ENCODE results near the gene CBX7. TPM values are rescaled to one million over a fixed set of nuclear protein-coding genes. Genes with fewer than 3 reads are reported as not detected.

CBX7 gene
- 10 to 100 TPM in 1 of 3 donors, 1 to 10 TPM in 2; 7.1 to 13.8 (median 8.1) TPM for polyA plus RNA-seq (ENCODE audit: insufficient read length in 3 of 3)
- long read RNA-seq, donor 1, result 0 reads
- long read RNA-seq, donor 2, full-length matches to known transcripts, result 2 of 2 reads
- long read RNA-seq, donor 2, partial matches to known transcripts, result 0 of 2 reads
- long read RNA-seq, donor 2, other reads (novel, unspliced or antisense), result 0 of 2 reads
- long read RNA-seq, donor 3, result 0 reads
- long read RNA-seq, donor 4, partial matches to known transcripts, result 0 of 1 reads
- long read RNA-seq, donor 4, other reads (novel, unspliced or antisense), result 0 of 1 reads
- long read RNA-seq, donor 5, full-length matches to known transcripts, result 6 of 6 reads
- long read RNA-seq, donor 5, partial matches to known transcripts, result 0 of 6 reads
- long read RNA-seq, donor 5, other reads (novel, unspliced or antisense), result 0 of 6 reads
- long read RNA-seq, donor 6, result 0 reads
- long read RNA-seq, donor 7, full-length matches to known transcripts, result 1 of 1 reads
- long read RNA-seq, donor 7, partial matches to known transcripts, result 0 of 1 reads
- long read RNA-seq, donor 7, other reads (novel, unspliced or antisense), result 0 of 1 reads
- long read RNA-seq, donor 8, full-length matches to known transcripts, result 4 of 4 reads
- long read RNA-seq, donor 8, partial matches to known transcripts, result 0 of 4 reads
- long read RNA-seq, donor 8, other reads (novel, unspliced or antisense), result 0 of 4 reads
- long read RNA-seq, donor 9, full-length matches to known transcripts, result 1 of 1 reads
- long read RNA-seq, donor 9, partial matches to known transcripts, result 0 of 1 reads
- long read RNA-seq, donor 9, other reads (novel, unspliced or antisense), result 0 of 1 reads
- long read RNA-seq, donor 10, partial matches to known transcripts, result 0 of 1 reads
- long read RNA-seq, donor 10, other reads (novel, unspliced or antisense), result 0 of 1 reads
- long read RNA-seq, donor 11, result 0 reads
- long read RNA-seq, donor 12, result 0 reads
- long read RNA-seq, donor 13, full-length matches to known transcripts, result 2 of 2 reads
- long read RNA-seq, donor 13, partial matches to known transcripts, result 0 of 2 reads
- long read RNA-seq, donor 13, other reads (novel, unspliced or antisense), result 0 of 2 reads
- long read RNA-seq, donor 14, partial matches to known transcripts, result 0 of 1 reads
- long read RNA-seq, donor 14, other reads (novel, unspliced or antisense), result 0 of 1 reads
- long read RNA-seq, donor 15, result 0 reads
- long read RNA-seq, donor 16, partial matches to known transcripts, result 5 of 8 reads
- long read RNA-seq, donor 16, other reads (novel, unspliced or antisense), result 0 of 8 reads

DNA sequence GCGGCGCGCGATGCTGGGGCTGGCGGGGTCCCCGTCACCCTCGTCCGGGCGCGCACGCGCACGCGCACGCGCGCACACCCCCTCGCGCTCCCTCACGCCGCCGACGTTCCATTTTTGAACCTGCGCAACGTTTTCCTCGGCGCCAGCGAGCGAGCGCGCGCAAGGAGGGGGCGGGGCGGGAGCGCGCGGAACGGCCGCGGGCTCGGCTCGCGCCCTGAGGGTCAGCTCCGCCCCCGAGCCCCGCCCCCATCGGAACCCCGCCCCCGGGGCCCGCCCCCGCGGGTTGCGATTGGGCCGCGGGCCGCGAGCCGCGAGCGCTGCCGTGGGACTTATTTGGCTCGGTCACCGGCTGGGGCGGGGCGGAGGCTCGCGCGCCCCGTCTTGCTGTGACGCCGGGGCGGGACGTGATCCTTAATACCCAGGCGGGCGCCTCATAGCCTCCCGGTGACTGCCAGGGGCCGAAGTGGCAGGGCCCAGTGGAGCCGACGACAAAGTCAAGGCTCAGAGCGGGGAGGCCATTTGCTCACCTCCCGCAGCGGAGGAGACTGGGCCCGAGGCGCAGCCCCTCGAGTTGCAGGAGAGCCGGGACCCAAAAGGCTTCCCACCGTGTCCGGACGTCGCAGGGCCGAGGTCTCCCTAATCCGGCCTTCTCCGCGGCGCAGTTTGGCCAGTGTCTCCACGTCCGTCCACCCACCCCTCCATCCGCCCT, at the start of gene CBX7:
Gene CBX7, minus strand, starts transcription at position 170 of the 709 bp plus-strand sequence. CDS start 236 bp downstream, outside the sequence.
- DNase-seq (ENCODE audit: extremely low read depth in 1 of 11, low read depth in 9 of 11, low spot score in 4 of 11), result peak in 8 of 11 donors; percentile 61 to 80 (median 76)

DNA sequence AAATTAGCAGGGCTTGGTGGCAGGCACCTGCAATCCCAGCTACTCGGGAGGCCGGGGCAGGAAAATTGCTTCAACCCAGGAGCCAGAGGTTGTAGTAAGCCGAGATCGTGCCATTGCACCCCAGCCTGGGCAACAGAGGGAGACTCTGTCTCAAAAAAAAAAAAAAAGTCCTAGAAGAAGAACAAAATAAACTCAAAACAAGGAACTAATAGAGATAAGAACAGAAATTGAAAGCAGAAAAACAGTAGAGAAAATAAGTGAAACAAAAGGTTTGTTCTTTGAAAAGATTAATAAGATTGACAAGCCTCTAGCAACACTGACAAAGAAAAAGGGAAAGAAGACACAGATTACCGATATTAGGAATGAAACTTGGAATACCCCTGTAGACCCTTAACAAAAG, 45.1 kb upstream of the CBX7 start:
- DNase-seq (ENCODE audit: extremely low read depth in 1 of 11, low read depth in 9 of 11, low spot score in 4 of 11), result no peak

DNA sequence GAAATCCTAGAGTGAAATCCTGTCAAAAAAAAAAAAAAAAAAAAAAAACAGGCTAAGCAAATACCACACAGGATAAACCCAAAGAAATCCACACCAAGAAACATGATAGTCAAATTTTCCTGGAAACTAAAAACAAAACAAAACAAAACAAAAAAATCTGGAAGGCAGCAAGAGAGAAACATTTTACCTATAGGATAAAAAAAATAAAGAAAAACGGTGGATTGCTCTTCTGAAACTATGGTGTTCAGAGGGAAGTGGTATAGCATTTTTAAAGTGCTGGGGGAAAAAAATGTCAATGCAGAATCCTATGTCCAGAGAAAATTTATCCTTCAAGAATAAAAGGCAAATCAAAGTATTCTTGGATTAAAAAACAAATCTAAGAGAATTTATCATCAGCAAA, 41.6 kb upstream of the CBX7 start:
- no peak for DNase-seq (ENCODE audit: extremely low read depth in 1 of 11, low read depth in 9 of 11, low spot score in 4 of 11)

DNA sequence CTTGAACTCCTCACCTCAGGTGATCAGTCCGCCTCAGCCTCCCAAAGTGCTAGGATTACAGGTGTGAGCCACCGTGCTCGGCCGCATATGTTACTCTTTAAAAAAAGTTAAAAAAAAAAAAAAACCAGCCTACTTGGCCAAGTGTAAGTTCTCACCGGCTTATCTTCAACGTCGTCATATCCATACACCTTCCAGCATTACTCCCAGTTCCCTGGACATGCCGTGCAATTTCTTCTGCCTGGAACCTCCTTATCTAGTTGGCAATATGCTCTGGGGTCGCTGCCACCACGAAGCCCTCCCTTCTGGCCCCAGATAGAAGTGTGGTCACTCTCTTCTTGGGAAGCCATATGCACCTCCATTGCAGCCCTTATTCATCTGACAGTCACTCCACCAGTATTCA, 36.3 kb upstream of the CBX7 start:
- DNase-seq (ENCODE audit: extremely low read depth in 1 of 11, low read depth in 9 of 11, low spot score in 4 of 11), result no peak

DNA sequence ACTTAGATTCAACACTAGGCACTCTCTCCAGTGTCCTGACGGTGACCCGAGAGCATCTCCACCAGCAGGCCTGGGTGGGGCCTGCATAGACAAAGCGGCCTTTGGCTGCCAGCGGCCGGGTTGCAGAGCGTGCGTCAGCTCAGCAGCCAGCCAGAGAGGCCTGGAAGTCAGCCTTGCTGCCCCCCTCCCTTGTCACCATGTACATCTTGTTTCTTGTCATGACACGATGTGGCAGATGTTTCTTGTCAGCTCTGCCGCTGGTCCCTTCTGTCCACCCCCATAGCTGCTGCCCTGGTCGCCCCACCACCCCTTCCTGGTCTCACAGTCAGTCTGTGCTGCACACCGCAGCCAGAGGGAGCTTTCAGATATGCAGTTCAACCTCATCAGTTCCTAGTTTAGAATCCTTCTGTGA, 33.1 kb upstream of the CBX7 start:
- peak in 4 of 11 donors; percentile 44 to 73 (median 63) for DNase-seq (ENCODE audit: extremely low read depth in 1 of 11, low read depth in 9 of 11, low spot score in 4 of 11)

DNA sequence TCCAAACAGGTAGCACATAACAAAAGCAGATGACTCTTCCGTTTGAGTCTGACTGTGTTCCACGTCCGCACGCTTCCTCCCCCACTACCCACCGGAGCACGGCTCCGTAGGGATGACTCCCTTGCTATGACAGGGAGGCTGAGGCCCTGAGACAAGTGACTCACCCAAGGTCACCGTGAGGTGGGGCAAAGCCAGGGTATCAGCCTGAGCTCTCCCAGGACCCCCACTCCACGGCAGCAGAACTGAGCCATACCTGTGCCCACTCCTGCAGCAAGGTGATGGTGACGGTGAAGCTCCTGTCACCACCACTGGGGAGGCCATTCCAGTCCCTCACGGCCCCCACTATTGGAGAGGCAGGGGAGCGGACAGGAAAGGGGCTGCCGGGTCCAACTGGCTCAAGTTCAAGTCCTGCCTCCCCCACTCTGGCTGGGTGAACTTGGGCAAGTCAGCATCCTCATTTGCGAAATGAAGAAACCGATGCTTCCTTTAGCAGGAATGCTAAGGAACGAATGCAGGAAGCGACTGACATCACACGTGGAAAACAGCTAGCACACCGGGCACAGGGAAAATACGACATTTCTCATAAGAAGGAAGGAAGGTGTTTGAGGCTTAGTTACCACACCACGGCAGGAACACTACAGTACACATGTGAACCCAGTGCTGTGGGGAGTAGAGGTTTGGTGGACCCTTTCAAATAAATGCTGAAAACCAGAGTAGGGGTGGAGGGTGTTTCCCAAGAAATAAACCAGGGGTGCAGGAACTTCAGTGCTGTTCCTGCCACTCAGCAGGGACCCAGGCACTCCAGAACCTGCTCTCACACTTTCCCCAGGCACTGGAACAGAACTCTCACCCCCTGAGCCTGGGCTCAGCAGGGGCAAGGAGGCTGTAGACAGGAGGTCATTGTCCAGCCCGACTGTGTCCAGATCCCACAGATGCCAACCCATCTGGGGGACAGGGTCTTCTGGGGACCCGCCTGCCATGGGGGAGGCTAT, 32.4 kb upstream of the CBX7 start:
- DNase-seq (ENCODE audit: extremely low read depth in 1 of 11, low read depth in 9 of 11, low spot score in 4 of 11), result no peak

DNA sequence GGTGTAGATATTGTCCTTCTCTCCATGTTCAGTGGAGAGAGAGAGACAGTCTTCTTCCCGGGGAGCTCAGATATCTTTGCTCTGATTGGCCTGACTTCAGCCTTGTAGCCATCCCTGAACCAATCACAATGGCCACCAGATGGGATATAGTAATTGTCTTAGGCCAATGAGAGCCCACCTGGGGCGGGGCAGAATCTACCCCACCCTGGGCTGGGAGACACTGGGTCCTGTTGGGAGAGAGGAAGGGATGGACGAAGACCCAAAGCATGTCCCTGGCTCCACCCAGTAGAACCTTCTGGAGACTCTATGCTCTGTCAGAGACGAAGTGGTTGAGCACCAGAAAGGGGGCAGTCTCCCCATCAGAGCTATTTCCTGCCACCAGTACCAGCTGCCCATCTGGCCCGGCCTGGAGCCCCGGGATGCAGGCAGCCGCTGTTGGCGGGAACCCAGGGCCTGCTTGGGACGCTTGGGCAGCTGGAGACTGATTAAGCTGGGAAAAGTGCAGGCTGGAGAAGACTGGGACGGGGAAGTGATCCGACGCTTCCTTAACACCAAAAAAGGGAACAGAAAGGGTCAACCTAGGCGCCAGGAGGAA, 31.6 kb upstream of the CBX7 start:
- no peak for DNase-seq (ENCODE audit: extremely low read depth in 1 of 11, low read depth in 9 of 11, low spot score in 4 of 11)

DNA sequence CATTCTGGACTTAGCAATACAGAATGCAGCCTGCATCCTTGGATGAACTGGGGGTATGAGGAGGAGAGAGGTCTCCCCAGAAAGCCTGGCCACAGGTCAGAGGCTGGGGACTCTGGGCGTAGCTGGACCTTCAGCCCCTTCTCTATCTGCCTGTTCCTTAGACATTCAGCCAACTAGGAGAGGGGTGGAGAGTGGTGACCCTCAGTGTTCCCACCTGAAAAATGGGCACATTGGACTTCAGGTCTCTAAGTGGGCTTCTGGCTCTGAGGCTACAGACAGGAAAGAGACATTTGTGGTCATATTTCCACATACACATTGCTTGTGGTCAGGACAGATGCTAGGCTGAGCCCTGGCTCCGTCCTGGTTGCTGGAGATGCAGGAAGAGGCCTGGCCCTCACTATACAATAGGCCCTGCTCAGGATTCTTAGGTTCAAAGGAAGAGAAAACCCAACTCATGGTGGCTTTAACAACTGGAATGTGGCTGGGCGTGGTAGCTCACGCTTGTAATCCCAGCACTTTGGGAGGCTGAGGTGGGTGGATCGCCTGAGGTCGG, 30.1 kb upstream of the CBX7 start:
- no peak for DNase-seq (ENCODE audit: extremely low read depth in 1 of 11, low read depth in 9 of 11, low spot score in 4 of 11)

DNA sequence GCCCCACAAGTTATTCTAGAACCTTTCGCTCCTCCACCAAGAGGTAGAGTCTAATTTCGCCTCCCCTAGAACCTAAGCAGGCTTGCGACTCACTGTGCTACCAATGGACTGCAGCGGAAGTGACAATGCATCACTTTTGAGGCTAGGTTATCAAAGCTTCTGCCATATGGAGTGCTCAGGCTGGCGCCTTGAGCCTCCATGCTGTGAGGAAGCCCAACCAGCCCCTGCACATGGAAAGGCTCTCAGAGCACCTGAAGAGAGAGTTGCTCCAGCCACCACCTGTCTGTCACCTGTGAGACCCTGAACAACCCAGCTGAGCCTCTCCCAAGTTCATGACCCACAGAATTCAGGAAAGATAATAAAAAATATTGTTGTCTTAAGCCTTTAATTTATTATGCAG, 29.3 kb upstream of the CBX7 start:
- DNase-seq (ENCODE audit: extremely low read depth in 1 of 11, low read depth in 9 of 11, low spot score in 4 of 11), result no peak

DNA sequence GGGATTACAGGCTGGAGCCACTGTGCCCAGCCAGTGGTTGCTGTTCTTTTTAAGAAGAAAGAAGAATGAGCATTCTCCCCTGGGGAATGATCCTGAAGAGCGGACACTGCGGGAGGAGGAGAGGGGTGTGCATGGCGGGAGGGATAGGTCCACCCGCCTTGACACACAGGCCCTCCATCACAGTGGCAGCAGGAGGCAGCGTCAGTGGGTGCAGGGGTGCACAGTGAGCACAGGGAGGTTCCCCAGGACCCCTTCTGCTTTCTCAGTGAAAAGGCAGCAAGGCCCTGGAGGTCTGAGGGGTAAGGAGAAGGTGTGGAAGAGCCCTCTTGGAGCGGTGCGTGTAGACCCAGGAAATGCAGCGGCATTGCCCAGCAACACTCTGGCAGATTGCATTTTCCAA, 28.9 kb upstream of the CBX7 start:
- DNase-seq (ENCODE audit: extremely low read depth in 1 of 11, low read depth in 9 of 11, low spot score in 4 of 11), result no peak

DNA sequence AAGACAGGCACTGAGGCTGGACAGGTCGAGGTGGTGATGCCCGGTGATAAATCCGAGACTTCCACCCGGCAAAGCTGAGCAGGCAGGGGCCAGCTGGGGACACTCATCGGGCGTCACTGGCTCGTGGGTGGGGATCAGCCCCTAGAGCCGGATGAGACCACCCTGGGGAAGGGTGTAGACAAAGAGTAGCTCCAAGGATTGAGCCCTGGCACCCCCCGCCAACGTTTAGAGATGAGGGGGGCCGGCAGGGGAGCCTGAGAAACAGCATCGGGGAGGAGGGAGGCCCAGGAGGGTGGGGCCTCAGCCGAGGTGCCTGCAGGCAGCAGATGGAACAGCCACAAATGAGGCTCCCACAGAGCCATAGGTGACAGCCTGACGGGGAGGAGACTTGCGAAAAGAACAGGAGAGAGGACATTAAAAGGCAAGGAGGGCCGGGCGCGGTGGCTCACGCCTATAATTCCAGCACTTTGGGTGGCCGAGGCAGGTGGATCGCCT, 27.4 kb upstream of the CBX7 start:
- DNase-seq (ENCODE audit: extremely low read depth in 1 of 11, low read depth in 9 of 11, low spot score in 4 of 11), result peak in 1 of 11 donors; percentile 33

DNA sequence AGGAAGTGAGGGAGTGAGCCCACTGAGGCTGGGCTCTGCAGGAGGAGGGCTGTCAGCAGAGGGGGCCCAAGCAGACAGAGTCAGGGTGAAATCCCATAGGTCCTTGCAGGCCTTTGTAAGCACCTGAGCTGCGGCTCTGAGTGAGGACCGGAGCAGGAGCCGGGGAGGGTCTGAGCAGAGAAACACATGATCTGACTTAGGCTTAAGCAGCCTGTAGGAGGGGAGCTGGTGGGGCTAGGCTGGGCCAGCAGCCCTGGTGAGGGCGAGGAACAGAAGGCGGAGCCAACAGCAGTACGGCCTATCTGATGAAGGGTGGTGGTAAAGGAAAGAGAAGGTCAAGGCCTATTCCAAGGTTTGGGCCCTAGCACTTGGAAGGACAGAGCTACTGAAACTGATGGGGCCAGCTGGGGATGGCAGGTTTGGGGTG, 26.9 kb upstream of the CBX7 start:
- DNase-seq (ENCODE audit: extremely low read depth in 1 of 11, low read depth in 9 of 11, low spot score in 4 of 11), result no peak

DNA sequence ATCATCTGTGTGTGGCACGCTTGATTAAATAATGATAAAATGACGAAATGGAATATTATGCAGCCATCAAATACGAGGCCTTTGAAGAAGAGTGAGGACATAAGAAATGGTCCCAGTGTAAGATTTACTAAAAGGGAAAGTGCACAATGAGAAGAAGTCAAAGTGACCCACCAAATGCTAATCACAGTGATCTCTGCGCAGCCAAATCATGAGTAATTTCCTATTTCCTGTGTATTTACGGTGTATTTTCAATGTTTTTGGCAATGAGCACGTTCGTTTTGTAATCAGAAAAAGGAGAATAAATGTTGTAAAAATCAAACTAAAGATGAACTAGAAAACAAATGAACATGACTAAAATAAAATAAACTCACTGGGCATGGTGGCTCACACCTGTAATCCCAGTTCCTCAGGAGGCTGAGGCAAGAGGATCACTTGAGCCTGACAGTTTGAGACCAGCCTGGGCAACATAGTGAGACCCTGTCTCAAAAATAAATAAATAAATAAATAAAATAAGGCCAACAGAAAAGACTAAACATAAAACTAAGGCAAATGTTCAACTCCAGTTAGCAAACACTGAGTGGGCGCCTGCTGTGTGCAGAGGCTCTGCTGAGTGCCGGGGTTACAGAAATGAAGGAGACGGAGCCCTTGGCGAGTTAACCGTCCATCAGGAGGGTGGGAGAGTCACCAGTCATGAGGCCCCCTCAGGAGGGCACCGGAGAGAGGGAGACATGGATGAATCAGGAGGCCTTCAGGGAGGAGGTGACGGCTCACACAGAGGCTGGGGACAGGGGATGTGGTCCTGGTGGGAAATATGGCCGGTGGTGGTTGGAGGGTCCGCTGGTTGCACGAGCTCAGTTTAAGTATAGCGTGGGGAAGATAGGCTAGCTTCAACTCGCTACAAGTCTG, 26.0 kb upstream of the CBX7 start:
- no peak for DNase-seq (ENCODE audit: extremely low read depth in 1 of 11, low read depth in 9 of 11, low spot score in 4 of 11)

DNA sequence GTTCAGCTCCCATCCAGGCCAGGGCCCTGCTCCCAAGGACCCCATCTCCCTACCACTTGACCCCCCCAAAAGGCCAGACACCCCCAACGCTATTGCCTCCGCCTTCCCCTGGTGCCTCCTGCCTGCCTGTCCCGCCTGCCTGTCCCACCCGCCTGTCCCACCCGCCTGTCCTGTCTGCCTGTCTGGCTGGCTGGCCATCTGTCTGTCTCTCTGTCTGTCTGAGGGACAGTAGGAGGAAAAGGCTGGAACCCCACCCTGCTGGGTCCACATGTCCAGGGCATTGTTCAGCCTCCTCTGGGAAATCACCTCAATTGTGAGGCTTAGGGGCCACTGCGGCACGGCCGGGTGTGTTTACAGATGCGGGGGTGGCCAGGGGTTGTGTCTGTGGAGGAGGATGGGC, 25.3 kb upstream of the CBX7 start:
- no peak for DNase-seq (ENCODE audit: extremely low read depth in 1 of 11, low read depth in 9 of 11, low spot score in 4 of 11)

DNA sequence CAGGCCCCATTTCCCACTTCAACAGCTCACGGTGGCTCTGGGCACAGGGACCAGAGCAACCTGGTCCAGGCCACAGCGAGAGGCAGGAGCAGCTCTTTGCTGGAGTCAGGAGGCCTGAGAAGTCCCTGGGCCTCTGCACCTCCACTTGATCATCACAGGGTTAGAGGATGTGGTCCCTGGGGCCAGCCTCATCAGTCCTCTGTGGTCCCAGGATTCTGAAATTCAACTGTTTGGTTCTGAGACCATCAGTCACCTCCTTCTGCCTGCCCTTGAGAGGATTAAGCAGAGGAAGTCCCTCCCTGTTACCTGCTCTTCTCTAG, 24.9 kb upstream of the CBX7 start:
- DNase-seq (ENCODE audit: extremely low read depth in 1 of 11, low read depth in 9 of 11, low spot score in 4 of 11), result no peak
